Ovary (tissue), 3 donors: Measurements from ENCODE around the gene ALG14.

Source experiments
- EP300 ChIP-seq: sonication (generic); formaldehyde crosslinking; IDR thresholded peaks from one replicate; pipeline ENCODE4 v1.6.1; 2017; ENCODE audit warnings: antibody characterized with exemption
- POLR2A ChIP-seq: fragments of 450-650 bp; IDR thresholded peaks from one replicate; pipeline ENCODE4 v1.6.1; 2017; ENCODE audit warnings: antibody characterized with exemption, mild to moderate bottlenecking, moderate library complexity
- TF ChIP-seq, protein P1 (sequence below), 3 donors: fragments of 450-650 bp in 2 of 3; fragments of 200-600 bp in 1 of 3; IDR thresholded peaks; one replicate each; pipeline versions ENCODE4 v1.5.1 to v1.8.0; 2016 to 2022; ENCODE audit warnings: antibody characterized with exemption in 3 of 3, mild to moderate bottlenecking in 1 of 3
- donor health status: DM: no; HTN: no; CAD: no.

DNA sequence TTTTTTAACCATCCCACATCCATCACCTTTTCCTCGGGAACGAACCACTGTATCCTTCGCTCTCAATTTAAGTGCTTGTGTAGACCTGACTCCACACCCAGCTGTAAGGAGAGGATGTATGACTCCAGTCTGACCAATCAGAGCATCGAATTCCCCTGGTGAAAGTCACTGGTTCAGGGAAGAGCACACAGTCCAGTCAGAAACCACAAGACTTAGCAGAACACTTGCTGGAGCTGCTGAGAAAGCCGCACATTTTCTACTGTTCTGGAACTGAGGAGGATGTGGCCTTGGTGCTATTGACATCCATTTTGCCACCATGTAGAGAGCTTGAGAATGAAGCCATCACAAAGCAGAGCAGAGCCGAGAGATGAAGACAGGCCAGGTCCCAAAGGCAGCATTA lies 86.0 kb downstream of the ALG14 start:
- TF ChIP-seq, protein P1, sequence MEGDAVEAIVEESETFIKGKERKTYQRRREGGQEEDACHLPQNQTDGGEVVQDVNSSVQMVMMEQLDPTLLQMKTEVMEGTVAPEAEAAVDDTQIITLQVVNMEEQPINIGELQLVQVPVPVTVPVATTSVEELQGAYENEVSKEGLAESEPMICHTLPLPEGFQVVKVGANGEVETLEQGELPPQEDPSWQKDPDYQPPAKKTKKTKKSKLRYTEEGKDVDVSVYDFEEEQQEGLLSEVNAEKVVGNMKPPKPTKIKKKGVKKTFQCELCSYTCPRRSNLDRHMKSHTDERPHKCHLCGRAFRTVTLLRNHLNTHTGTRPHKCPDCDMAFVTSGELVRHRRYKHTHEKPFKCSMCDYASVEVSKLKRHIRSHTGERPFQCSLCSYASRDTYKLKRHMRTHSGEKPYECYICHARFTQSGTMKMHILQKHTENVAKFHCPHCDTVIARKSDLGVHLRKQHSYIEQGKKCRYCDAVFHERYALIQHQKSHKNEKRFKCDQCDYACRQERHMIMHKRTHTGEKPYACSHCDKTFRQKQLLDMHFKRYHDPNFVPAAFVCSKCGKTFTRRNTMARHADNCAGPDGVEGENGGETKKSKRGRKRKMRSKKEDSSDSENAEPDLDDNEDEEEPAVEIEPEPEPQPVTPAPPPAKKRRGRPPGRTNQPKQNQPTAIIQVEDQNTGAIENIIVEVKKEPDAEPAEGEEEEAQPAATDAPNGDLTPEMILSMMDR (IDR thresholded peaks at IDR 0.05), result no peak
- TF ChIP-seq POLR2A (no peak), EP300 (no peak)
